H9 (cell line): ENCODE data around the gene B9D2. TPM values are rescaled to one million over a fixed set of nuclear protein-coding genes. Genes with fewer than 3 reads are reported as not detected.

ENCODE experiments used
- DNase-seq: peaks from one replicate; pipeline ENCODE4 v3.0.0-alpha.2; 2017
- H2AFZ ChIP-seq: one replicate; pipeline ENCODE4 v1.6.1; 2013; ENCODE audit warnings: mild to moderate bottlenecking, low read length, control low read depth, moderate library complexity
- H2AK5ac ChIP-seq: 2 replicates; pipeline ENCODE4 v1.6.1; 2013; ENCODE audit warnings: low read length, control low read depth, mixed read lengths; ENCODE audit not compliant: insufficient read length
- H2BK120ac ChIP-seq: one replicate; pipeline ENCODE4 v1.6.1; 2013; ENCODE audit warnings: low read depth, mild to moderate bottlenecking, low read length, control low read depth, inconsistent platforms; ENCODE audit not compliant: poor library complexity, severe bottlenecking
- H2BK12ac ChIP-seq: 2 replicates; pipeline ENCODE4 v1.6.1; 2013; ENCODE audit warnings: low read length, control low read depth, mixed read lengths, low read depth; ENCODE audit not compliant: insufficient read length
- H2BK15ac ChIP-seq: 2 replicates; pipeline ENCODE4 v1.6.1; 2013; ENCODE audit warnings: low read depth, low read length, control low read depth
- H2BK20ac ChIP-seq: one replicate; pipeline ENCODE4 v1.6.1; 2013; ENCODE audit warnings: low read depth, mild to moderate bottlenecking, low read length, control low read depth, inconsistent platforms; ENCODE audit not compliant: poor library complexity, severe bottlenecking
- H2BK5ac ChIP-seq: 2 replicates; pipeline ENCODE4 v1.6.1; 2013; ENCODE audit warnings: low read length, control low read depth, mixed read lengths; ENCODE audit not compliant: insufficient read length
- H3K14ac ChIP-seq: 2 replicates; pipeline ENCODE4 v1.6.1; 2013; ENCODE audit warnings: low read length, control low read depth; ENCODE audit not compliant: insufficient read depth
- H3K18ac ChIP-seq: 2 replicates; pipeline ENCODE4 v1.6.1; 2013; ENCODE audit warnings: low read depth, mild to moderate bottlenecking, mixed read lengths, low read length, control low read depth; ENCODE audit not compliant: insufficient read length
- H3K23ac ChIP-seq: 2 replicates; pipeline ENCODE4 v1.6.1; 2013; ENCODE audit warnings: low read length, control low read depth, mixed read lengths, low read depth; ENCODE audit not compliant: insufficient read length
- H3K23me2 ChIP-seq: 2 replicates; pipeline ENCODE4 v1.6.1; 2013; ENCODE audit warnings: low read depth, mild to moderate bottlenecking, mixed read lengths, low read length, control low read depth; ENCODE audit not compliant: insufficient read length, poor library complexity, severe bottlenecking
- H3K27ac ChIP-seq: 2 replicates; pipeline ENCODE4 v1.5.1; 2013; ENCODE audit warnings: low read length, control low read depth, mixed read lengths, low read depth; ENCODE audit not compliant: insufficient read length
- H3K27me3 ChIP-seq: 2 replicates; pipeline ENCODE4 v1.6.1; 2013; ENCODE audit warnings: low read length, control low read depth, inconsistent platforms; ENCODE audit not compliant: insufficient read depth
- H3K4ac ChIP-seq: 2 replicates; pipeline ENCODE4 v1.6.1; 2013; ENCODE audit warnings: low read depth, mild to moderate bottlenecking, control low read depth, inconsistent platforms, low read length, moderate library complexity
- H3K4me1 ChIP-seq: 2 replicates; pipeline ENCODE4 v1.6.1; 2013; ENCODE audit warnings: low read length, control low read depth, inconsistent platforms; ENCODE audit not compliant: insufficient read depth
- H3K4me2 ChIP-seq: 2 replicates; pipeline ENCODE4 v1.6.1; 2013; ENCODE audit warnings: low read length, control low read depth, mixed read lengths; ENCODE audit not compliant: insufficient read length, insufficient read depth
- H3K56ac ChIP-seq: 2 replicates; pipeline ENCODE4 v1.6.1; 2013; ENCODE audit warnings: low read depth, mild to moderate bottlenecking, mixed read lengths, low read length, control low read depth; ENCODE audit not compliant: insufficient read length
- H3K79me1 ChIP-seq: 2 replicates; pipeline ENCODE4 v1.6.1; 2013; ENCODE audit warnings: low read depth, mild to moderate bottlenecking, moderate library complexity, low read length, control low read depth, inconsistent platforms; ENCODE audit not compliant: insufficient read depth, poor library complexity, severe bottlenecking
- H3K79me2 ChIP-seq: 2 replicates; pipeline ENCODE4 v1.6.1; 2013; ENCODE audit warnings: low read length, control low read depth, inconsistent platforms; ENCODE audit not compliant: insufficient read depth
- H3K9ac ChIP-seq: 2 replicates; pipeline ENCODE4 v1.6.1; 2013; ENCODE audit warnings: low read length, control low read depth, mixed read lengths; ENCODE audit not compliant: insufficient read length; ENCODE audit errors: extremely low read depth
- H3K9me3 ChIP-seq: one replicate; pipeline ENCODE4 v1.6.1; 2013; ENCODE audit warnings: low read depth, low read length, inconsistent platforms; ENCODE audit not compliant: control insufficient read depth
- H3T11ph ChIP-seq: one replicate; pipeline ENCODE4 v1.6.1; 2013; ENCODE audit warnings: mild to moderate bottlenecking, low read length, control low read depth, inconsistent platforms
- H4K20me1 ChIP-seq: one replicate; pipeline ENCODE4 v1.6.1; 2013; ENCODE audit not compliant: control insufficient read depth, insufficient read length, insufficient read depth
- H4K5ac ChIP-seq: 2 replicates; pipeline ENCODE4 v1.6.1; 2013; ENCODE audit warnings: low read depth, mild to moderate bottlenecking, mixed read lengths, low read length, control low read depth; ENCODE audit not compliant: insufficient read length
- H4K8ac ChIP-seq: replicated peaks from 2 replicates; pipeline ENCODE4 v1.6.1; 2013; ENCODE audit warnings: low read length, control low read depth, mixed read lengths, low read depth; ENCODE audit not compliant: insufficient read length
- H4K91ac ChIP-seq: 2 replicates; pipeline ENCODE4 v1.6.1; 2013; ENCODE audit warnings: low read depth, mild to moderate bottlenecking, moderate library complexity, mixed read lengths, low read length, control low read depth; ENCODE audit not compliant: insufficient read length
- H3K27ac Mint-ChIP-seq, 3 experiments: 2 replicates in 2 of 3; 3 replicates in 1 of 3; pipeline ENCODE4 v1.8.0; 2020 to 2021; ENCODE audit warnings: mixed read lengths in 3 of 3, mild to moderate bottlenecking in 1 of 3, moderate library complexity in 1 of 3
- H3K27me3 Mint-ChIP-seq: 2 replicates; pipeline ENCODE4 v1.8.0; 2021; ENCODE audit warnings: low read depth, mild to moderate bottlenecking, moderate library complexity, mixed read lengths
- H3K36me3 Mint-ChIP-seq, 3 experiments: 2 replicates in 2 of 3; 3 replicates in 1 of 3; pipeline ENCODE4 v1.8.0; 2020 to 2021; ENCODE audit warnings: low read depth in 3 of 3, mixed read lengths in 3 of 3; ENCODE audit not compliant: insufficient read depth in 1 of 3
- H3K4me1 Mint-ChIP-seq, 2 experiments: 2 replicates each; pipeline ENCODE4 v1.8.0; 2020; ENCODE audit warnings: mixed read lengths in 2 of 2
- H3K4me3 Mint-ChIP-seq, 2 experiments: 2 replicates in 1 of 2; 3 replicates in 1 of 2; pipeline ENCODE4 v1.8.0; 2020 to 2021; ENCODE audit warnings: mild to moderate bottlenecking in 2 of 2, mixed read lengths in 2 of 2, moderate library complexity in 1 of 2
- H3K9me3 Mint-ChIP-seq, 2 experiments: 2 replicates in 1 of 2; 3 replicates in 1 of 2; pipeline ENCODE4 v1.8.0; 2020; ENCODE audit warnings: mild to moderate bottlenecking in 2 of 2, mixed read lengths in 2 of 2, moderate library complexity in 1 of 2
- CTCF ChIP-seq: fragments of 200-600 bp; sonication (generic); conservative IDR thresholded peaks from 3 replicates; pipeline ENCODE4 v1.8.0; 2021; ENCODE audit warnings: antibody characterized with exemption, mild to moderate bottlenecking
- WGBS: extraction: QIAGEN DNeasy Blood & Tissue Kit; methylation state at CpG from one replicate; pipeline ENCODE4 v1.1.7; 2013; ENCODE audit warnings: missing lambda C conversion rate, low lambda C conversion rate, mixed read lengths; ENCODE audit not compliant: insufficient read length; ENCODE audit errors: extremely low coverage; 5-methylcytosine and 5-hydroxymethylcytosine counted together
- total RNA-seq: library from RNA; stranded (reverse); gene quantifications from 2 replicates; pipeline ENCODE4 v1.2.1, GENCODE V29; 2021

B9D2 gene
- total RNA-seq, 1 experiment from 2014 or later, result 4.8 TPM

GRCh38 chr19:41307090-41307875 is 56.7 kb downstream of the B9D2 start:
- no peaks in the 10 kb centered on the region for H3K79me2 ChIP-seq
- no peak overlapping the region for H3K18ac ChIP-seq
- no peak overlapping the region for H3K4me3 Mint-ChIP-seq
- no peak overlapping the region for H3T11ph ChIP-seq
- no peak overlapping the region for H3K14ac ChIP-seq
- no peak overlapping the region for H3K23ac ChIP-seq
- H2AFZ ChIP-seq, result no peak overlapping the region
- peaks cover 1% of the 10 kb centered on the region; the same call in 1 of the 2 replicates for H3K27me3 Mint-ChIP-seq
- no peak overlapping the region for H4K5ac ChIP-seq
- peak overlapping the region in 2 of 3 experiments; percentile 53 to 89; a peak in 4 of 7 replicates for H3K27ac Mint-ChIP-seq
- no peak for TF ChIP-seq CTCF
- peaks cover 12% of the 10 kb centered on the region for H3K23me2 ChIP-seq
- no peak overlapping the region for H3K56ac ChIP-seq
- peaks cover 46 to 60% (median 58%) of the 10 kb centered on the region in 3 experiments for H3K36me3 Mint-ChIP-seq
- H3K9ac ChIP-seq, result no peak overlapping the region
- H2AK5ac ChIP-seq, result no peak overlapping the region
- H2BK15ac ChIP-seq, result no peak overlapping the region
- no peak overlapping the region for H4K91ac ChIP-seq
- H2BK12ac ChIP-seq, result no peak overlapping the region
- no peaks in the 10 kb centered on the region for H3K4me1 ChIP-seq
- no peak overlapping the region for H2BK120ac ChIP-seq
- no peak overlapping the region for H3K4ac ChIP-seq
- no CpG with 5 or more reads among the region's 8 CpGs for WGBS
- no peaks in the 10 kb centered on the region for H3K9me3 ChIP-seq
- H3K27me3 ChIP-seq, result no peaks in the 10 kb centered on the region
- H3K9me3 Mint-ChIP-seq, result peaks cover 0 to 3% of the 10 kb centered on the region in 2 experiments; a peak in 1 of 5 replicates
- peaks cover 2% of the 10 kb centered on the region for H4K20me1 ChIP-seq
- no peak overlapping the region for H3K4me2 ChIP-seq
- H2BK5ac ChIP-seq, result no peak overlapping the region
- H3K79me1 ChIP-seq, result no peaks in the 10 kb centered on the region
- peaks cover 20 to 33% of the 10 kb centered on the region in 2 experiments for H3K4me1 Mint-ChIP-seq
- H3K27ac ChIP-seq, result no peak overlapping the region
- H2BK20ac ChIP-seq, result no peak overlapping the region
- H4K8ac ChIP-seq, result no peak overlapping the region
- no peak for DNase-seq
